ENCODE data around the gene STAT6.

The STAT6 gene

GRCh38 chr12:57145460-57146059 lies 34.4 kb upstream of the STAT6 start:
- no peak for DNase-seq (ENCODE audit: low read depth)

GRCh38 chr12:57143454-57143853 lies 32.3 kb upstream of the STAT6 start:
- no peak for DNase-seq (ENCODE audit: low read depth)

GRCh38 chr12:57142727-57143126 lies 31.6 kb upstream of the STAT6 start:
- DNase-seq (ENCODE audit: low read depth), result no peak

GRCh38 chr12:57142121-57142520 lies 31.0 kb upstream of the STAT6 start:
- DNase-seq (ENCODE audit: low read depth), result no peak

GRCh38 chr12:57141249-57141648 lies 30.1 kb upstream of the STAT6 start:
- no peak for DNase-seq (ENCODE audit: low read depth)

GRCh38 chr12:57139796-57140649 lies 28.9 kb upstream of the STAT6 start:
- DNase-seq (ENCODE audit: low read depth), result peak; percentile 37

GRCh38 chr12:57138526-57139272 lies 27.5 kb upstream of the STAT6 start:
- peak; percentile 88 for DNase-seq (ENCODE audit: low read depth)

- peak; percentile 93 for DNase-seq (ENCODE audit: low read depth)
These were observed 24.6 kb upstream of the STAT6 start for GRCh38 chr12:57135527-57136326.

GRCh38 chr12:57134949-57135348 lies 23.8 kb upstream of the STAT6 start:
- DNase-seq (ENCODE audit: low read depth), result no peak

- DNase-seq (ENCODE audit: low read depth), result no peak
These were observed 22.8 kb upstream of the STAT6 start for GRCh38 chr12:57133916-57134315.

GRCh38 chr12:57133013-57133569 lies 21.9 kb upstream of the STAT6 start:
- peak; percentile 50 for DNase-seq (ENCODE audit: low read depth)

- no peak for DNase-seq (ENCODE audit: low read depth)
These were observed 21.0 kb upstream of the STAT6 start for GRCh38 chr12:57131896-57132744.

- DNase-seq (ENCODE audit: low read depth), result no peak
These were observed 19.8 kb upstream of the STAT6 start for GRCh38 chr12:57130941-57131340.

GRCh38 chr12:57129889-57130288 lies 18.7 kb upstream of the STAT6 start:
- peak; percentile 88 for DNase-seq (ENCODE audit: low read depth)

- DNase-seq (ENCODE audit: low read depth), result peak; percentile 51
These were observed 18.2 kb upstream of the STAT6 start for GRCh38 chr12:57129321-57129842.

GRCh38 chr12:57128519-57129247 lies 17.5 kb upstream of the STAT6 start:
- DNase-seq (ENCODE audit: low read depth), result no peak

GRCh38 chr12:57127726-57128518 lies 16.8 kb upstream of the STAT6 start, which contains the start of gene LRP1:
Gene LRP1, plus strand, starts transcription at chr12:57128483. Its CDS starts 482 bp downstream, at chr12:57128965.
- DNase-seq (ENCODE audit: low read depth), result peak; percentile 97

GRCh38 chr12:57127101-57127725 lies 16.1 kb upstream of the STAT6 start:
- DNase-seq (ENCODE audit: low read depth), result no peak

Measured in fibroblast of gingiva (primary cell).